ENCODE measurements around the gene ASH1L. TPM values are rescaled to one million over a fixed set of nuclear protein-coding genes. Genes with fewer than 3 reads are reported as not detected.

ASH1L gene
- total RNA-seq, 1 experiment from 2014 or later = 36.0 TPM

GRCh38 chr1:155478270-155478852, 84.2 kb downstream of the ASH1L start:
- H3K4me2 ChIP-seq = no peak overlapping the region
- ChIA-PET POLR2A (ENCODE audit: unreplicated experiment) (no interaction called here), CTCF (no interaction called here)
- no peaks in the 10 kb centered on the region for H3K9me3 ChIP-seq (ENCODE audit: insufficient read depth, low read depth)
- no peaks in the 10 kb centered on the region for H3K4me1 ChIP-seq (replicated peaks; ENCODE audit: insufficient read depth)
- H2AFZ ChIP-seq = no peak overlapping the region
- no peak overlapping the region for H3K27ac ChIP-seq
- no peak for DNase-seq
- H3K4me3 ChIP-seq = no peak overlapping the region
- H3K79me2 ChIP-seq (ENCODE audit: low read depth) = peaks cover 2% of the 10 kb centered on the region; the same call in 1 of the 2 replicates
- peaks cover 8% of the 10 kb centered on the region; the same call in 1 of the 2 replicates for H3F3A ChIP-seq (ENCODE audit: insufficient read depth, low read depth)
- peaks cover 16% of the 10 kb centered on the region; the same call in 1 of the 2 replicates for H3K36me3 ChIP-seq (ENCODE audit: low read depth)
- H3K27me3 ChIP-seq (ENCODE audit: insufficient read depth, low read depth) = no peaks in the 10 kb centered on the region
- intact Hi-C loops (cut with micrococcal nuclease; ENCODE audit: unreplicated experiment) = no loop called here
- BruUV-seq (replicated peaks) = no TSS peak
- no peaks in the 10 kb centered on the region for H4K20me1 ChIP-seq (ENCODE audit: insufficient read depth)
- no peaks in the 10 kb centered on the region for H3K9me2 ChIP-seq (ENCODE audit: insufficient read depth)
- TF ChIP-seq EZH2 (IDR thresholded peaks at IDR 0.05; ENCODE audit: low read depth) = no peak
- TF ChIP-seq CTCF (conservative IDR thresholded peaks at IDR 0.05) = no peak

GRCh38 chr1:155474146-155474545, 88.5 kb downstream of the ASH1L start:
- no peak for DNase-seq
- TF ChIP-seq CTCF (conservative IDR thresholded peaks at IDR 0.05) (no peak), EZH2 (IDR thresholded peaks at IDR 0.05; ENCODE audit: low read depth) (no peak)
- BruUV-seq (replicated peaks) = no TSS peak
- POLR2A ChIA-PET (ENCODE audit: unreplicated experiment) = no interaction called here
- no peak overlapping the region for H3K27ac ChIP-seq
- H3K27me3 ChIP-seq (ENCODE audit: insufficient read depth, low read depth) = no peaks in the 10 kb centered on the region
- peaks cover 6% of the 10 kb centered on the region; the same call in 1 of the 2 replicates for H3K9me3 ChIP-seq (ENCODE audit: insufficient read depth, low read depth)
- H3K4me3 ChIP-seq = no peak overlapping the region
- H2AFZ ChIP-seq = no peak overlapping the region
- CTCF ChIA-PET = no interaction called here
- H3K36me3 ChIP-seq (ENCODE audit: low read depth) = 0 out of 2 replicates have a peak, but pooled peaks cover 6% of the 10 kb centered on the region
- intact Hi-C loops (cut with micrococcal nuclease; ENCODE audit: unreplicated experiment) = no loop called here
- no peaks in the 10 kb centered on the region for H3F3A ChIP-seq (ENCODE audit: insufficient read depth, low read depth)
- H4K20me1 ChIP-seq (ENCODE audit: insufficient read depth) = no peaks in the 10 kb centered on the region
- no peaks in the 10 kb centered on the region for H3K4me1 ChIP-seq (replicated peaks; ENCODE audit: insufficient read depth)
- peaks cover 6% of the 10 kb centered on the region; the same call in 1 of the 2 replicates for H3K79me2 ChIP-seq (ENCODE audit: low read depth)
- no peaks in the 10 kb centered on the region for H3K9me2 ChIP-seq (ENCODE audit: insufficient read depth)
- H3K4me2 ChIP-seq = no peak overlapping the region

- Histone ChIP-seq H3K36me3 (ENCODE audit: low read depth) (0 out of 2 replicates have a peak, but pooled peaks cover 6% of the 10 kb centered on the region), H3K9me3 (ENCODE audit: insufficient read depth, low read depth) (peaks cover 6% of the 10 kb centered on the region; the same call in 1 of the 2 replicates), H3K4me1 (replicated peaks; ENCODE audit: insufficient read depth) (no peaks in the 10 kb centered on the region), H4K20me1 (ENCODE audit: insufficient read depth) (no peaks in the 10 kb centered on the region), H2AFZ (no peak overlapping the region), H3K79me2 (ENCODE audit: low read depth) (peaks cover 6% of the 10 kb centered on the region; the same call in 1 of the 2 replicates), H3K27me3 (ENCODE audit: insufficient read depth, low read depth) (no peaks in the 10 kb centered on the region), H3K27ac (no peak overlapping the region), H3K9me2 (ENCODE audit: insufficient read depth) (no peaks in the 10 kb centered on the region), H3K4me3 (no peak overlapping the region), H3F3A (ENCODE audit: insufficient read depth, low read depth) (no peaks in the 10 kb centered on the region), H3K4me2 (no peak overlapping the region)
- no TSS peak for BruUV-seq (replicated peaks)
- intact Hi-C loops (cut with micrococcal nuclease; ENCODE audit: unreplicated experiment) = no loop called here
- TF ChIP-seq CTCF (conservative IDR thresholded peaks at IDR 0.05) = no peak
- no peak for TF ChIP-seq EZH2 (IDR thresholded peaks at IDR 0.05; ENCODE audit: low read depth)
- CTCF ChIA-PET = no interaction called here
- POLR2A ChIA-PET (ENCODE audit: unreplicated experiment) = no interaction called here
- DNase-seq = no peak
Measured at GRCh38 chr1:155473151-155473821, 89.3 kb downstream of the ASH1L start.

All from PC-9 (cell line).